Measurements from ENCODE around the gene ANKRD34C.

- TF ChIP-seq CTCF (IDR thresholded peaks at IDR 0.05; ENCODE audit: insufficient read depth, low read length), result no peak
- TF ChIP-seq POLR2AphosphoS5 (IDR thresholded peaks at IDR 0.05; ENCODE audit: low read depth), result no peak
- no peak for TF ChIP-seq REST (IDR thresholded peaks at IDR 0.05; ENCODE audit: insufficient replicate concordance, low read depth)
- TF ChIP-seq GABPA (IDR thresholded peaks at IDR 0.05; ENCODE audit: low read depth), result no peak
Measured at GRCh38 chr15:79308874-79309273, 26.4 kb downstream of the ANKRD34C start.
